DOHH2 (cell line): ENCODE results near the gene ZNRF4.

Source experiments
- EZH2phosphoT487 ChIP-seq: fragments of 200-600 bp; sonication (generic); IDR thresholded peaks from 2 replicates; pipeline ENCODE4 v1.6.1; 2017; ENCODE audit warnings: borderline replicate concordance, mild to moderate bottlenecking, antibody characterized with exemption, low read length, moderate library complexity, mixed read lengths
- TF ChIP-seq, protein P1 (sequence below): fragments of 200-600 bp; sonication (generic); IDR thresholded peaks from one replicate; pipeline ENCODE4 v1.5.1; 2014; ENCODE audit warnings: antibody characterized with exemption, mild to moderate bottlenecking, low read depth, low read length; ENCODE audit not compliant: poor library complexity, severe bottlenecking

DNA sequence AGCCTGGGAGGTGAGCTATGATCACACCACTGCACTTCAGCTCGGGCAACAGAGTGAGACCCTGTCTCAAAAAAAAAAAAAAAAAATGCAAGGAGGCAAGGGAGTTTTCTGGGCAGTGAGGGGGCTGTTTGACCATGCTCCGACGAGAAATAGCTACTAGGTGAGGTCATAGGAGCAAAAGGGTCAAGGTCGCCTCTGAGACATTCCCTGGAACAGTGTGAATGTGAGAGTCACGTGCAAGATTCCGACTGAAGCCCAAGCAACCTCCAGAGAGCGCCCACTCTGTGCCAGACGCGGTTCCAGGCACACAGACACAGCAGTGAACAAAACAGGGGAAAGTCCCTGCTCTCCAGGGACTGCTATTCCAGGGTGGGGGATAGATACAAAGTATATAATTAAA, 2.5 kb downstream of the ZNRF4 start:
- TF ChIP-seq, protein P1, sequence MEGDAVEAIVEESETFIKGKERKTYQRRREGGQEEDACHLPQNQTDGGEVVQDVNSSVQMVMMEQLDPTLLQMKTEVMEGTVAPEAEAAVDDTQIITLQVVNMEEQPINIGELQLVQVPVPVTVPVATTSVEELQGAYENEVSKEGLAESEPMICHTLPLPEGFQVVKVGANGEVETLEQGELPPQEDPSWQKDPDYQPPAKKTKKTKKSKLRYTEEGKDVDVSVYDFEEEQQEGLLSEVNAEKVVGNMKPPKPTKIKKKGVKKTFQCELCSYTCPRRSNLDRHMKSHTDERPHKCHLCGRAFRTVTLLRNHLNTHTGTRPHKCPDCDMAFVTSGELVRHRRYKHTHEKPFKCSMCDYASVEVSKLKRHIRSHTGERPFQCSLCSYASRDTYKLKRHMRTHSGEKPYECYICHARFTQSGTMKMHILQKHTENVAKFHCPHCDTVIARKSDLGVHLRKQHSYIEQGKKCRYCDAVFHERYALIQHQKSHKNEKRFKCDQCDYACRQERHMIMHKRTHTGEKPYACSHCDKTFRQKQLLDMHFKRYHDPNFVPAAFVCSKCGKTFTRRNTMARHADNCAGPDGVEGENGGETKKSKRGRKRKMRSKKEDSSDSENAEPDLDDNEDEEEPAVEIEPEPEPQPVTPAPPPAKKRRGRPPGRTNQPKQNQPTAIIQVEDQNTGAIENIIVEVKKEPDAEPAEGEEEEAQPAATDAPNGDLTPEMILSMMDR: no peak
- no peak for TF ChIP-seq EZH2phosphoT487
